Glutamatergic neuron (in vitro differentiated cells): ENCODE data around the gene F5. TPM values are rescaled to one million over a fixed set of nuclear protein-coding genes. Genes with fewer than 3 reads are reported as not detected.

ENCODE experiments used
- DNase-seq: peaks from one replicate; pipeline ENCODE4 v3.0.0; 2022
- H3K27ac Mint-ChIP-seq: one replicate; pipeline ENCODE4 v1.8.0; 2020; ENCODE audit warnings: mild to moderate bottlenecking, mixed read lengths, inconsistent platforms; ENCODE audit not compliant: unreplicated experiment
- H3K27me3 Mint-ChIP-seq: one replicate; pipeline ENCODE4 v1.8.0; 2020; ENCODE audit warnings: mild to moderate bottlenecking, moderate library complexity, mixed read lengths, inconsistent platforms; ENCODE audit not compliant: unreplicated experiment
- H3K36me3 Mint-ChIP-seq: one replicate; pipeline ENCODE4 v1.8.0; 2020; ENCODE audit warnings: mild to moderate bottlenecking, mixed read lengths, inconsistent platforms; ENCODE audit not compliant: unreplicated experiment
- H3K4me1 Mint-ChIP-seq: one replicate; pipeline ENCODE4 v1.8.0; 2020; ENCODE audit warnings: mild to moderate bottlenecking, low read depth, mixed read lengths, inconsistent platforms; ENCODE audit not compliant: unreplicated experiment
- H3K4me3 Mint-ChIP-seq: one replicate; pipeline ENCODE4 v1.8.0; 2020; ENCODE audit warnings: mild to moderate bottlenecking, mixed read lengths, inconsistent platforms; ENCODE audit not compliant: unreplicated experiment
- H3K9me3 Mint-ChIP-seq: one replicate; pipeline ENCODE4 v1.8.0; 2020; ENCODE audit warnings: mild to moderate bottlenecking, moderate library complexity, mixed read lengths, inconsistent platforms; ENCODE audit not compliant: unreplicated experiment
- CTCF ChIP-seq: fragments of 200-600 bp; sonication (generic); IDR thresholded peaks from one replicate; pipeline ENCODE4 v1.5.0; 2021; ENCODE audit not compliant: partially characterized antibody, unreplicated experiment
- total RNA-seq: library from RNA; stranded (reverse); fragmentation: NEBNext Ultra II Directional; extraction: Animal tissue kit (Norgen Biotek cat#: 25700); gene quantifications from one replicate; pipeline ENCODE4 v1.2.1, GENCODE V29; 2021; ENCODE audit not compliant: unreplicated experiment

The F5 gene
- total RNA-seq, 1 donor from 2014 or later, result not detected

- Mint-ChIP-seq H3K9me3 (no peaks in the 10 kb centered on the region), H3K36me3 (no peaks in the 10 kb centered on the region), H3K27ac (no peak overlapping the region), H3K4me3 (no peak overlapping the region), H3K4me1 (no peaks in the 10 kb centered on the region), H3K27me3 (no peaks in the 10 kb centered on the region)
- no peak for TF ChIP-seq CTCF
- no peak for DNase-seq
These were observed 14.8 kb downstream of the F5 start for GRCh38 chr1:169571450-169571849.

DNA sequence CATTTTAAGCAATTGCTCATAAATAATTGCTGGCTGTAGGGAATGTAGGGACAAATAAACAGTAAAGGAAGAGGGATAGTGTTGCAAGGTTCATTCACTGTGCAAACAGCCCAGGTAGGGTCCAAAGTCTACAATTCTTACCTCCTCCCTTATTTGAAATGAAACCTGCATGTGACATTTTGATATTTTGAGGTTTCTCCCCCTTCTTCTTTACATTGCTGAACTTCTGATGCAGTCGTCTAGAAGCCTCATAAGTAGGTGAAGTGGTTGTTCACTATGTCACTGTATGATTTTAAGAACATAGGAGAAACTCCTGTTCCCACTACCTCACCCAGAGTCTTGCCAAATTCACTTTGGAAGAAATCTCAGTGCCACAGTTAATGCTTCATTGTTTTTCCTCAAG is 16.1 kb downstream of the F5 start:
- Mint-ChIP-seq H3K4me3 (no peak overlapping the region), H3K4me1 (no peaks in the 10 kb centered on the region), H3K27me3 (no peaks in the 10 kb centered on the region), H3K9me3 (no peaks in the 10 kb centered on the region), H3K36me3 (no peaks in the 10 kb centered on the region), H3K27ac (no peak overlapping the region)
- no peak for TF ChIP-seq CTCF
- no peak for DNase-seq

DNA sequence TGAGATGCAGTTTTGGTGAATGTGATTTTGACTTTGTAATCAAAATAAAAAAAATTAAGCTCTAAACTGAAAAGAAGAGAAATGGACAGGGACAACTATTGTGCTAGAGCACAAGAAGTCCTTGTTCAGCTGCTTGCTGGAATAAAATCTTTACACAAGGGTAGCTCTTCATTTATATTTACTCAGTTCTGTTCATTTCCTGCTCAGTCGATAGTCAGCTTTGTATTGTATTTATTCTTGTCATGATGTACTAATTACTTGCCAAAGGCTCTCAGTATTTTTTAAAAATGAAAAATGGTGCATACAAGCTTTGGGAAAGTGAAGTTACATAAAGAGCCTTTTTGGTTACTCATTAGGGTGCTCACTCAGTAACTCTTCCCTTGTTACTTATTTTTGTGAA is 17.8 kb downstream of the F5 start:
- Mint-ChIP-seq H3K36me3 (no peaks in the 10 kb centered on the region), H3K9me3 (peaks cover 2% of the 10 kb centered on the region), H3K4me1 (no peaks in the 10 kb centered on the region), H3K27ac (no peak overlapping the region), H3K4me3 (no peak overlapping the region), H3K27me3 (no peaks in the 10 kb centered on the region)
- no peak for TF ChIP-seq CTCF
- no peak for DNase-seq

- no peak for DNase-seq
- TF ChIP-seq CTCF, result no peak
- H3K27me3 Mint-ChIP-seq, result no peaks in the 10 kb centered on the region
- peaks cover 2% of the 10 kb centered on the region for H3K9me3 Mint-ChIP-seq
- no peak overlapping the region for H3K4me3 Mint-ChIP-seq
- H3K36me3 Mint-ChIP-seq, result no peaks in the 10 kb centered on the region
- H3K27ac Mint-ChIP-seq, result no peak overlapping the region
- H3K4me1 Mint-ChIP-seq, result no peaks in the 10 kb centered on the region
These were observed 20.7 kb downstream of the F5 start for GRCh38 chr1:169565335-169566271.

DNA sequence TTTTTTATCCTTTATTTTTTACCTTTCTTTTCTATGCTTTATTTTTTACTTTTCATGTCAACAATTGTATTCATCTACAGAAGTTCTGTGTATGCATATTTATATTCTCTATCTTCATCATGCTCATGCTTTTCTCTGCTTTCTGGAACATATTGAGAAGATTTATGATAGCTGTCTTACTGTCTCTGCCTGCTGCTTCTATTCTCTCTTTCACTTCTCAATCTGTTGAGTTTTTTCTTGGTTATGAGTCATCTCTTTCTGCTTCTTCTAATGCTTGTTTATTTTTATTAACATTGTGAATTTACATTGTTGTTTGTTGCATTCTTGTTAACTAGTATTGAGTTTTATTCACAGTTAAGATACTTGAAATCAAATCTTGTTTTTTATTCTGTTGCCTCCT is 22.6 kb downstream of the F5 start:
- H3K9me3 Mint-ChIP-seq, result peaks cover 2% of the 10 kb centered on the region
- H3K4me1 Mint-ChIP-seq, result no peaks in the 10 kb centered on the region
- no peak overlapping the region for H3K27ac Mint-ChIP-seq
- TF ChIP-seq CTCF, result no peak
- H3K27me3 Mint-ChIP-seq, result no peaks in the 10 kb centered on the region
- no peaks in the 10 kb centered on the region for H3K36me3 Mint-ChIP-seq
- no peak for DNase-seq
- no peak overlapping the region for H3K4me3 Mint-ChIP-seq
